Measurements from ENCODE around the gene COX8C.

COX8C gene

DNA sequence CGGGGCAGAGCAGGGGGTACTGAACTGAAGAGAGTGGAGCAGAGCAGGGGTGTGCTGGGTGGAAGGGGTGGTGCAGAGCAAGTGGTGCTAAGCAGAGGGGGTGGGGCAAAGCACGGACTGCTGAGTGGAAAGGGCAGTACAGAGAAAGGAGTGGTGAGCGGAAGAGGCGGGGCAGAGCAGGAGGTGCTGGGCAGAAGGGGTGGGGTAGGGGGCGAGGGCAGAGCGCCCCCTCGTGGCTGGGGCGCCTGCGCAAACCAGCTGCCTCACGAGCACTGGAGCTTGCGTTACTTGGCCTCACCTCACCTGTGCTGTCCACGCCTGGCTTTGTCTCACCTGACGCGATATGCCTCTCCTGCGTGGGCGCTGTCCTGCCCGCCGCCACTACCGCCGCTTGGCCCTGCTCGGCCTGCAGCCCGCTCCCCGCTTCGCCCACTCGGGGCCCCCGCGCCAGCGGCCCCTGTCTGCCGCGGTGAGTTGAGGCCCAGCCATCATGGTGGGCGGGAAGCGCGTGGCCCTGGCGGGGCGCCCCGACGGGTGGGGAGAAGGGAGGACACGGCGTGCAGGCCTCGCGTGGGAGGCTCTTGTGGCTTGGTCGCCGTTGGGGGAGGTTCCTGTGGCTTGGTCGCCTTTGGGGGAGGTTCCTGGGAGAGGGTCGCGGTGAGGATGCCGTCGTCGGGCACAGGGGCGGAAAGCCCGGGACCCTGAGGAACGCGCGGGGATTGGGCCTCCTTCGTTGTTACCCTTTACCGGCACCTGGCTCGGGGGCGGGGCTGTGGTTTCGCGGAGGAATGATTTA is at the start of gene COX8C:
TSS of gene COX8C (plus strand) at position 257 of the 796 bp plus-strand sequence. CDS start at position 344, 87 bp downstream.
- no peak for DNase-seq

- no peak for DNase-seq
These were observed 47.6 kb upstream of the COX8C start for GRCh38 chr14:93299416-93299815.

- DNase-seq, result no peak
These were observed 47.1 kb upstream of the COX8C start for GRCh38 chr14:93299866-93300265.

GRCh38 chr14:93301821-93302447 is 45.0 kb upstream of the COX8C start:
- no peak for DNase-seq

GRCh38 chr14:93302688-93303581 is 44.0 kb upstream of the COX8C start:
- no peak for DNase-seq

DNA sequence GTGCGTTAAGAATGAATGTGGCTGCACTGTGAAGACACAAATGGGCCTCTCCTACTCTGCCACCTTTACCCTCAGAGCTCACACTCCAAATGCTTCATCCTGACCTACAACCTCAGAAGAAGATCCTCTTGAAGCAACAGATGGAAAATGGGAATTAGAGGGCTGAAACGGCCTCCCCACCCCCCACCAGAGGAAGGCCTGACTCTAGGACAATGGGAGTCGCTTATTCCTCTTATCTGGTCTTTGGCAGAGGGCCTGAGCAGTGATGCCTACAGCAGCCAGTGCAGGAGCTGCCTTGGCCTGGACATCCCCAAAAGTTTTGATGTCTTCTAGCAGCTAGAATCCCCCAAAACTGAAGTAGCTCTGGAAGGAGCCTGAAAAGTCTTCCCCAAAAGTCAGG is 43.3 kb upstream of the COX8C start:
- no peak for DNase-seq

DNA sequence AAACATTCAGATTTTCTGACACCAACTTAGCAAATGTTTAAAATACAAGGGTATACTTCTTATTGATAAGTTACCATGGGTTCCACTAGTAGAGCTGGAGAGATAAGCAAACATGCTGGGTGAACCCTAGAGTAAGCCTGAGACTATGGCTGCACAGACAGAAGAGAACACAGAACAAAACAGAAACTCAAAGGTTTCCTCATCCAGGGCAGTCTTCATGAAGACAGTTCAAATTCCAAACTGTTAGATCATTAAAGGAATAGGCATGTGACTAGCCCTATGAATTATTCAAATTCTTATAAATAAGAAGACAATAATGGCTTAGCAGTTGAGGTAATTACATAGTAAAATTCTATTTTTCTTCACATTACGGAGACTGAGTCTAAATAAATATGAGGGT is 42.2 kb upstream of the COX8C start:
- no peak for DNase-seq

DNA sequence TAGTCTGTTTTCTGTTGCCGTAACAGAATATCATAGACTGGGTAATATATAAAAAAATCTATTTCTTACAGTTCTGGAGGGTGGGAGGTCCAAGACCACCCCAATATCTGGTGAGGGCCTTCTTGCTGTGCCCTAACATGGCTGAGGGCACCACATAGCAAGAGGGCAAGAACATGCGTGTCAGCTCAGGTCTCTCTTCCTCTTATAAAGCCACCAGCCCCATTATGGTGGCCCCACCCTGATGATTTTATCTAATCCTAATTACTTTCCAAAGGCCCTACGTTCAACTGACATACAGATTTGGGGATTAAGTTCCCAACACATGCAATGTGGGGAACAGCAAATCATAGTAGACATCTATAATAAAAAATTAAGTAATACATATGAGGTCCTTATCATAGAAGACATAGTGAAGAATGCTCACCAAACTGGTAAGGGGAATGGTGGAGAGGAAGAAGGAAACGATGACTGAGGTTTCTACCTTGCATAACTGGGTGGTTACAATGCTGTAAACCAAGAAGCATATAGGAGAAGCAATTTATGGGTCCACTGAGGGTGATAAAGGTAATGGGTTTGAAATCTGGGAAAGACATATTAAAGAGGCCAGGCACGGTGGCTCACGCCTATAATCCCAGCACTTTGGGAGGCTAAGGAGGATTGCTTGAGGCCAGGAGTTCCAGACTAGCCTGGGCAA is 41.1 kb upstream of the COX8C start:
- no peak for DNase-seq

DNA sequence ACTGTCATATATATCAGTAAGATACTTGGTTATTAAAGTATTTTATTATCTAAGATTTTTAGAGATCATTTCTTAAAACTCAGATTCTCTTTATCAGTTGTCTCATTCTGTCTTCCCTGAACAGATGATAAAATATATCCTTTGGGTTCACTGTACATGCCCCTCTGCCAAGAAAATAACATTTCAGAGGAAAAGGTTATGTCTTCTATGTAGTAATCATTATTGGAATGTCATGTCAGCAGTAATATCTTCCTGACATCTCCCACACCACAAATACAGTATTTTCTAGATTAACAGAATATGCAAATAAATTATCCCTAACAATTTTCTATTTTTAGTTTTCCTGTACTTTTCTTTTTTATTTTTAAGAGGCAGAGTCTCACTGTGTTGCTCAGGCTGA is 40.2 kb upstream of the COX8C start:
- no peak for DNase-seq

DNA sequence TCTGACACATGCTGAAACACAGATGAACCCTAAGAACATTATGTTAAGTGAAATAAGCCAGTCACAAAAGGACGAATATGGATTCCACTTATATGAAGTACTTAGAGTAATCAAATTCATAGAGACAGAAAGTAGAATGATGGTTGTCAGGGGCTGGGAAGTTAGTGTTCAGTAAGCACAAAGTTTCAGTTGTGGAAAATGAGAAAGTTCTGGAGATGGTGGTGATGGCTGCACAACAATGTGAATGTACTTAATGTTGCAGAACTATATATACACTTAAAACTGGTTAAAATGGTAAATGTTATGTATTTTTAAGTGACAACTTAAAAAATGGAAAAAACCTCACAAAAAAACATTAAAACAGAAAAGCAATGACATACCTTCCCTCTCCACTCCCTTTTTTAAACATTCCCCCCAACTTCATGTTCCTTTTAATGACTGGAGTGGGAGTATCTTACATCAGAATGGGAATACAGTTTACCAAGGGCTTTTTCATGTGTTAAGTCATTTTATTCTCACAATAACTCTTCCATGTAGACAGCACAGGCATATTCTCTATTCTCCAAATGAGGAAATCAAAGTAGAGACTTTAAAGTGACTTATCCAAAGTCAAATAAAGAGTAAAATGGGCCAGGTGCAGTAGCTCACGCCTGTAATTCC is 38.2 kb upstream of the COX8C start:
- no peak for DNase-seq

GRCh38 chr14:93309427-93309966 is 37.5 kb upstream of the COX8C start:
- DNase-seq, result no peak

DNA sequence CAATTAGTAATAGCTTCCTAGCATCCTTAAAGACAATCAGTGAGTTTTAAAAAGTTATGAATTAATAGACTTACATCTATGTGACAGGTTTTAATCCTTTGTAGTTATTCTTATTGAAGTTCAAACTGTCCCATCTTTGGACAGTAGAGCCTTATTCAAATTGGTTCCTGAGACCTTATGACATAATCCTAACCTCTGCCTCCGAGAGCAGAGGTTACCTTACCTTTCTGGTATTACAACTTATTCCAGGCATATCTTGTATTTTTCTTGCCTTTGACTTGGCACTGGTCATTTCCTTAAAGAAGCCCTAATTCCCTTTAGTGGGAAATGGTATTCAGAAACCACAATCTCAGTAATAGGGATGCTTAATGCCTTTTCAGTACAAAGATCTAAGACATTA is 35.9 kb upstream of the COX8C start:
- no peak for DNase-seq

GRCh38 chr14:93315575-93315974 is 31.4 kb upstream of the COX8C start:
- no peak for DNase-seq

- DNase-seq, result no peak
These were observed 30.3 kb upstream of the COX8C start for GRCh38 chr14:93316716-93317115.

- DNase-seq, result no peak
These were observed 29.6 kb upstream of the COX8C start for GRCh38 chr14:93317210-93317874.

DNA sequence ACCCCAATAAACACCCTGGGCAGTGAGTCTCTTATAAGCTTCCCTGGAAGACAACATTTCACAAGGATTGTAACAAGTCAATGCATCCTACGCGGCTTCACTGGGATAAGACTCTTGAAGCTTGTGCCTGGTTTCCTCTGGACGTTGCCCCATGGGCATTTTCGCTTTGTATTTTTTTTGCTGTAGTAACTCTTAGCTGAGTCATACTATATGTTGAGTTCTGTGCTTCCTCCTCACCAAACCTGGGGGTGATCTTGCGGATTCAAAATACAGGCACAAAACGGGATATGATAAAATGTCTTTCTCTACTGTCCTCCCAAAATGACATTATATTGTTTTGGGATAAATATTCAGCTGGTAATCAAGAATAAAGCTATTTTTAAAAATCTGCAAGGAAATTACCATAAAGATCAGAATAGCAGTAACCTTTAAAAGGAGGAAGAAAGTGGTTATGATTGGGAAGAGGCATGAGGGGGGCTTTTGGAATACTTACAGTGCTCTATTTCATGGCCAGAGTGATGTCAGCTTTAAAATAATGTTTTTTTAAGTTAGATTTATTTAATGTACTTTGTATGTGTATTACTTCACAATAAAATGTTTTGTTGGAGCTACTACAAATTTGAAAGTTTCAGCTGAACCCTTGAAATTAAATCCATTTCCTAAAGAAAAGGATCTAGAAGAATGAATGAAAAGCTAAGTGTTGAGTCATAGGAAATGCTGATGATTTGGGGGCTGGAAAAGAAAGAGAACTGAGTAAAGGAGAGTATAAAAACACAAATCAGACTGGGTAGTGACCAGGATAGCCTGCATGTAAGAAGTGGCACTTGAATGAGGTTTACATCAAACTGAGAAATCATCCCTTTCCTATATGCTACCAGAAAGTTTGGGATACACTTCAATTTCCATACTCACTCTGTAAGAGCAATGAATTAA is 28.8 kb upstream of the COX8C start:
- no peak for DNase-seq

DNA sequence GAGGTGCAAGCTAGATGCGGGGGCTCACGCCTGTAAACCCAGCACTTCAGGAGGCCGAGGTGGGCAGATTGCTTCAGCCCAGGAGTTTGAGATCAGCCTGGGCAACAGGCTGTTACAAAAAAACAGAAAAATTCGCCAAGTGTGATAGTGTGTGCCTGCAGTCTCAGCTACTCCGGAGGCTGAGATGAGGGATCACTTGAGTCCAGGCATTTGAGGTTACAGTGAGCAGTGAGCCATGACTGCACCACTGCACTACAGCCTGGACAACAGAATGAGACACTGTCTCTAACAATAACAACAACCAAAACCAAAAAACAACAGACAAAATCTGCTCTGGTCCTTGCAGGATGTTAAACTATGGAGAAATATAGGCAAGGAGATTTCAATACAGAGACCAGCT is 28.1 kb upstream of the COX8C start:
- no peak for DNase-seq

DNA sequence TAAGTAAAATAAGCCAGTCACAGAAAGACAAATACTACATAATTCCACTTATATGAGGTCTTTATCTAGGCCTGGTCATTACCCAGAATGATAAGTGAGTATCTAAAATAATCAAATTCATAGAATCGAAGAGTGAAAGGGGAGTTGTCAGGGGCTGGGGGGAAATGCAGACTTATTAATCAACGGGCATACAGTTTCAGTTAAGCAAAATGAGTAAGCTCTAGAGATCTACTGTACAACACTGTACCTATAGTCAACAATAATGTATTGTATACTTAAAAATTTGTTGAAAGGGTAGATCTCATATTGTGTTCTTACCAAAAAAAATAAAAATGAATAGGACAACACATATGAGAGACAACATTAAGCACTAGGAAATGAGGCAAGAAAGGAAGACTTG is 27.5 kb upstream of the COX8C start:
- no peak for DNase-seq

DNA sequence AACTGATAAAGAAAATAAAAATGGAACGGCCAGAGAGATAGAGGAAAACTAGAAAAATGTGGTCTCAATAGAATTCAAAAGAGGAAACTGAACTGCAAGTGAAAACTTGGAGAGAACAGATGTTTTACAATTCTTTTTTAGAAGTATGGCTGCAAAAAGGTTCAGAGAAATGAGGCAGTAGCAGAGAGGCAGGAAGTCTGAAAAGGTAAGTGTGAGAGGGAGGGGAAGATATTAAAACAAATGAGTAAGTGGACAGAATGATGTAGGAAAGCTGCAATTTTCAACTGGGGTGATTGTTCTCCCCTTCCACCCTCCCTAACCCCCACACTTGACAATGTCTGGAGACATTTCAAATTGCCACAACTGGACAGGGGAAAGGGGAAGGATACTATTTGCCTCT is 27.0 kb upstream of the COX8C start:
- DNase-seq, result no peak

GRCh38 chr14:93320489-93320888 is 26.5 kb upstream of the COX8C start:
- no peak for DNase-seq
